ENCODE data around the gene YOD1. TPM values are rescaled to one million over a fixed set of nuclear protein-coding genes. Genes with fewer than 3 reads are reported as not detected.
"Not testable (repeated sequence)": the region's sequence is repeated elsewhere in the genome, so short reads cannot be mapped to it uniquely, and the experiment has no call there.

YOD1 gene
- total RNA-seq, 1 donor from 2014 or later, result 3.0 TPM

- peak; percentile 67 for ATAC-seq
- peak; percentile 93 for DNase-seq (ENCODE audit: low spot score)
Measured at GRCh38 chr1:207050480-207051190, 373 bp downstream of the YOD1 start.

DNA sequence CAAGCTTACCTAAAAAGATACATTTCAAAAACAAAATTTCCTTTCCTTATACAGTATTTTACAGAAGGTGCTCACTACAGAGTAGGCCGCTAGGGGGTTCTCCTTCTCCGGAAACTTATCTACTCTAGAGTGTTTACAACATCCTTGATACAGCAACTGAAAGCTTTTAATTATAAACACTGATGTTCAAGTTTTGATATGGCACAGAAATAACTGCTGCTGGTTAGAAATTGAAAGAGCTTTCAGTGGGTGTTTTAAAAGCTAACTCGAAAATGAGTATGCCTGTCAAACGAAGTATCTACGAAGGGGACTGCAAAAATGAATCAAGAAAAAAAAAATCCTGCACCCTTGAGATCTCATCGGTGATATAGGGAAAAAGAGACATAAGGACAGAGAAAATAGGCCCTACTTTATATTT lies 1.0 kb downstream of the YOD1 start:
- ATAC-seq (peak; percentile 33), DNase-seq (ENCODE audit: low spot score) (no peak)

DNA sequence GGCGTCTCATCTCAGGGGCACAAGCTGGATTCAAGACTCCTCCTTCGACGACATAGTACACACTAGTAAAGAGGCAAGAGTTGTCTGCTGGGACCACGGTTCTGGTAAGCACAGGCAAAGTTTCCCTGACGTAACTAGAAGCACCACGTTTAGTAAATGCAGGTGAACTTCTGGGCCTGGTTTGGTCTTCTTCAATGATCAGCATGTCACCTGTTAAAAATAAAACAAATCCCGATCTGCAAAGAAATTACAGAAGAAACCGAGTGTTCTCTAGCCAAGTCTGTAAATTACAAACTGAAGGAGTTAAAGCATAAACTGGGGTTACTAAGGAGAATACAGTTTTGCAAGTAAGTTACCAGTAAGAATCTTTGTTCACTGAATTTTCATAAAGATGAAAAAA lies 1.5 kb downstream of the YOD1 start:
- DNase-seq (ENCODE audit: low spot score), result no peak

GRCh38 chr1:207049054-207049453 lies 2.0 kb downstream of the YOD1 start:
- no peak for ATAC-seq
- no peak for DNase-seq (ENCODE audit: low spot score)

More for the DNA sequence above, 1.5 kb downstream of the YOD1 start:
- ATAC-seq, result no peak

DNA sequence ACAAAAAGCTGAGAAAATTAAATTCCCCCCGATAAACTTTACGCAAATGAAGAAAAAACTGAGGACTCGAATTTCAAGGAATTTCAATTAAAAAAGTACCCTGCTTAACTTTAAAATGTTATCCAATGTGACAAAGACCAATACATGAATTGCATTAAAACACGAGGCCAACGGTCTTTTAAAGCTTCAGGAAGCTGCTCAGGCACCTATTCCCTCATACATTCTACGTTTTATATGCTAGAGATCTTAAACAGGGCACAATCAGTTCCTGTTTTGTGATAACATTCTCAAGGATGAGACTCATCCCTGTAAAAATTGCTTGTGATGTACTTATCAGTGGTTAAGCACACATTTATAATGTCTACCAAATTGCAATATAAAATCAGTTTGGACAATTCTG lies 3.0 kb downstream of the YOD1 start:
- DNase-seq (ENCODE audit: low spot score), result no peak
- ATAC-seq, result no peak

DNA sequence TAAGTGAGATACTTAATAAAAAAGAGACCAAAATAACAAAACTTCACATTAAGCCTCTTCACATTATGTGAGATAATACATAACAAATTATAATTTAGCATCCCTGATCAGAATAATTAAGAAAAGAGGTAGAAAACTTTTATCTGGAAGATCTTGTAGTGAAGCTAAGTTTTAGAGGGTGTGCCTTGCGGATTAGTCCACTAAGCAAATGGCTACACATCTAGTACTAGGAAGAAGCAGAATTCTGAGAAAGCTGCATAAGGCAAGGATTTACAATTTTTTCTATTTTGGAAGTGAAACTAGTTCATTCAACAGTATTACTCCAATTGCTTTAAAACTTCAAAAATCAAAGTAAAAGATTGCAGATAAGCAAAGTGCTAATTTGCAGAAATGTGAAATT lies 3.5 kb downstream of the YOD1 start:
- ATAC-seq (no peak), DNase-seq (ENCODE audit: low spot score) (no peak)

GRCh38 chr1:207045453-207045852 lies 5.6 kb downstream of the YOD1 start:
- DNase-seq (ENCODE audit: low spot score) (no peak), ATAC-seq (no peak)

GRCh38 chr1:207041397-207041796 lies 9.6 kb downstream of the YOD1 start:
- not testable (repeated sequence) for ATAC-seq; DNase-seq (ENCODE audit: low spot score)

DNA sequence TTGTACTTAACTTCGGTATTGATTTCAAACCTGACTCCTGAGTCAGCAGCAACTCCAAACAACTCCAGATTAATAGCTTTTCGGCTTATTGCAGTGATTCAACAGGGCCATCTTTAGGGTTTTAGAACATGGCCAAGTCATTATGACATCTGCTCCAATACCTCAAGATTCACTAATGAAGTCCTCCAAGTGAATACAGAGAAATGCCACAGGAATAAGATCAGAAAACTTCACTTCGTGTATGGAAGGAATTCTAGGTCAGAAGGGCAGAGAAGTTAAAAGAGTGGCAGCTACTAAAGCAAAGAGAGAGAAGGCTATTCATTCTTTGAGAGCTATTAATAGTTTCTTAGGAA lies 10.9 kb downstream of the YOD1 start:
- ATAC-seq (peak; percentile 23), DNase-seq (ENCODE audit: low spot score) (no peak)

GRCh38 chr1:207039380-207040180 lies 11.4 kb downstream of the YOD1 start:
- DNase-seq (ENCODE audit: low spot score), result no peak

DNA sequence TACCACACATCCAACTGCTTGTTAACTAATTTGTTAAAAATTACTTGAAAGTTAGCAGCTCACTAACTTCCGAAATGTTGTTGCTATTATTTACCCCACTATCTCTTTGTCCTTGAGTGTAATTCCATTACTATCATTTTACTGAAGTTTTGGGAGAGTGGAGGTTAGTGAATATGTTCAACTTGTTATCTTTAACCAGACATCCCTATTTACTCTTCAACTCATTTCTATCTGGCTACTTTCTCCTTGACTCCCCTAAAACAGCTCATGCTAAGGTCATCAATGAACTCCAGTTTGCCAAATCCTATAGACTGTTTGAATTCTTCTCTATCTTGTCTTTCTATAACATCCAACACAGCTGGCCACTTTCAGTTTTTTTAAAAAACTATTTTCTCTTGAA lies 14.1 kb downstream of the YOD1 start:
- DNase-seq (ENCODE audit: low spot score) (no peak), ATAC-seq (no peak)

More at GRCh38 chr1:207039380-207040180, 11.4 kb downstream of the YOD1 start:
- ATAC-seq, result peak; percentile 95

- DNase-seq (ENCODE audit: low spot score) (no peak), ATAC-seq (no peak)
Measured at GRCh38 chr1:207035877-207036551, 15.0 kb downstream of the YOD1 start.

DNA sequence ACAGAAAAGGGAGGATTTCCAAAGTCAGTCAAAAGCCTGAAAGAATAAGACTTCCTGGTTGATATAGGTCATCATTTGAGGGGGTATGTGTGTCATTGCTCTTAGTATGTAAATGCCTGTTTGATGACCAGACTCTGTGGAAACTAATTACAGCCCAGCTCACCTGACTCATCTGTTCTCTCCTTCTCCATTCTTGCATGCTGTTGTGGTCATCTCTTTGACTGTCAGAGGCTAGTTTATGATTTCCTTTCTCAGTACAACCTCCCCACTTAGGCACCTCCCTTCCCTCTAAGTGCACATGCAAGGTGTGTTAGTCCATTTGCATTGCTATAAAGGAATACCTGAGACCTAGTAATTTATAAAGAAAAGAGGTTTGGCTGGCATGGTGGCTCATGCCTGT lies 16.0 kb downstream of the YOD1 start:
- DNase-seq (ENCODE audit: low spot score) (no peak), ATAC-seq (no peak)

- no peak for DNase-seq (ENCODE audit: low spot score)
- ATAC-seq, result no peak
Measured at GRCh38 chr1:207034208-207034607, 16.8 kb downstream of the YOD1 start.

GRCh38 chr1:207033302-207033701 lies 17.7 kb downstream of the YOD1 start:
- DNase-seq (ENCODE audit: low spot score) (no peak), ATAC-seq (peak; percentile 15)

DNA sequence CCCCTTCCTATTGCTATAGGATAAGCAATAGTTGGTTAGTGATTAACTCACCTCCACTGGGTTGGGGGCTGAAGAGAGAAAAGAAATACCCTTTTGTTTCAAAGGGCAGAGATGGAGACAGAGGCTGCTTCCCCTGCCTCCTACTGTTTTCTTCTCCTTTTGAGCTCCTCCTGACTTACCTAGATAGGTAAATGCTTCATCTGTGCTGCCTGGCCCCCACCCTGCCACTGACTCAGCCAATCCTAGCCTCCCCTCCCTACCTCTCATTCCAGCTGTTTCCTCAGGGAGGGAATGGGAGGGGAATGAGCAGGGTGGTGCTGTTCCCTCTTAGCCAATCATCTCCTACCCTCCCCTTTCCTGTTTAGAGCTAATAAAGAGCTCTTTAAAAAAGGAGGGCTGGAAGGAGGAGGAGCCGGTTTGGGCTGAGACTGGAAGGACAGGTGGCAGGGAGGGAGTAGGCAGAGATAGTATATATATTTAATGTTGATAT lies 18.4 kb downstream of the YOD1 start, which contains the start of gene C1orf116:
C1orf116 (minus strand) TSS at position 229 of the 490 bp plus-strand sequence. CDS start 5,158 bp downstream, outside the sequence.
- peak; percentile 7 for ATAC-seq
- no peak for DNase-seq (ENCODE audit: low spot score)

DNA sequence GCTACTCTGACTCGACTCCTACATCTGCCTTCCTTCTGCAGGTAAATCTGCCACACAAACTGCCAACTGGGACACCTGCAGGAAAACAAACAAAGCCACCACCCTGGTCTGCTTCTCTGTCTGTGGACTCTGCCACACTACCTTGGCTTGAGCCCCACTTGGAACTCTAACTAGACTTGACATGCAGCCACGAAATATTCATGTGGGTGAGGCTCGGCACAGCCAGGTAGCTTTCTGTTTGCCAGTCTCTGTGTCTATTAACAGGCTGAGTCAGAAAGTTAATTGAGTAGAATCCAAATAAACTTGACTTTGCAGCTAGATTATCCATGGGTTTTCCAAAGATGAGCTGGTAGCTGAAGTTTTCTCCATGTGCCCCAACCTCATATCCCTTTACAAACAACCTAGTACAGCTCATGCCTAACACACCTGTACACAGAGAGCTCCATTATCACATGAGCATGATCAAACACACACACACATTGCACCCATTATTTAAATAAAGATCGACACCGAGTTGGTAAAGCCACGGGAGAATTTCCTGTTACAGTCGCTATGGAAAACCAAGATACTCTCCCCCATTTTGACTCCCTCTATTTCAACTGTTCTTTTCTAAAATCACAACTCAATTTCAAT lies 19.3 kb downstream of the YOD1 start:
- peak; percentile 92 for ATAC-seq
- DNase-seq (ENCODE audit: low spot score), result peak; percentile 92

- ATAC-seq (no peak), DNase-seq (ENCODE audit: low spot score) (no peak)
Measured at GRCh38 chr1:207031016-207031415, 20.0 kb downstream of the YOD1 start.

GRCh38 chr1:207030522-207031009 lies 20.4 kb downstream of the YOD1 start:
- no peak for DNase-seq (ENCODE audit: low spot score)
- no peak for ATAC-seq

GRCh38 chr1:207029701-207030521 lies 21.1 kb downstream of the YOD1 start:
- no peak for ATAC-seq

More at GRCh38 chr1:207029701-207030521, 21.1 kb downstream of the YOD1 start:
- no peak for DNase-seq (ENCODE audit: low spot score)

All from left lobe of liver (tissue), 2 donors.